Bronchus fibroblast of lung (primary cell): Measurements from ENCODE around the gene EXT2. TPM values are rescaled to one million over a fixed set of nuclear protein-coding genes. Genes with fewer than 3 reads are reported as not detected.

ENCODE experiments used
- total RNA-seq: library from RNA; depleted of rRNA; stranded (reverse); fragments of >200 nt; gene quantifications from 2 replicates; pipeline ENCODE4 v1.2.3, GENCODE V29; 2015

EXT2 gene
- total RNA-seq: 102 and 109 TPM in 2 replicates

GRCh38 chr11:44095506-44096359 lies at the start of gene EXT2:
TSS of gene EXT2 (plus strand) at chr11:44095678. CDS start at chr11:44107713, 12,035 bp downstream.

GRCh38 chr11:44047931-44048431 lies 47.5 kb upstream of the EXT2 start, which contains the start of gene ACCSL:
TSS of gene ACCSL (plus strand) at chr11:44047981. CDS start at chr11:44048037, 56 bp downstream.

GRCh38 chr11:44065841-44066731 lies 29.4 kb upstream of the EXT2 start, which contains the start of gene ACCS:
TSS of gene ACCS (plus strand) at chr11:44066270. CDS start at chr11:44067628, 1,358 bp downstream.

Other genes with a start within 250 kb of the EXT2 start
- gene ALKBH3, start 214.8 kb upstream of the EXT2 start, total RNA-seq: 33.1 and 48.6 TPM in 2 replicates
- 0.45 and 1.3 TPM in 2 replicates for gene C11orf96, start 153.0 kb upstream of the EXT2 start, total RNA-seq
- gene ACCSL, start 47.7 kb upstream of the EXT2 start, total RNA-seq: 0.45 TPM in 1 of 2 replicates, not detected in the other
- 3.1 and 3.7 TPM in 2 replicates for gene ACCS, start 29.4 kb upstream of the EXT2 start, total RNA-seq
- not detected in 2 replicates for gene ALX4, start 214.5 kb downstream of the EXT2 start, total RNA-seq